ENCODE data around the gene HLA-DOA.

Gene HLA-DOA

DNA sequence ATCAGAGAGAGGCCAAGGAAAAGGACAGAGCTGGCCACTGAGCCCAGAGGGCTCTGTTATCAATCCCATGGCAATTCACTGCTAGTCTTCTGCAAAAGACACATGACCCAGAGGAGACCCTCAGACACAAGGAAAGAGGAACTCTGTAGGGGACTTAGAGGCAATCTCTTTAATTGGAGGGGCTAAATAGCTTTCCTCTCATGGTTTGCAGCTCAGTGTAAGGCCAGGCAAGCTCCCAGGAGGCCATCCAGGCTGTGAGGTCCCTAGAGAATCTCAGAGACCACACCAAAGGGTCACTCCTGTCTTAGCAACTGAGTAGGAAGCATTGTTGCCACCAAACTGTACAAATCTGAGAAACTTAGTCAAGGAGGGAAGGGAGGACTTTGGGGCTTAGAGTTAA lies 10.0 kb upstream of the HLA-DOA start:
- Histone ChIP-seq H3K9me3 (replicated peaks in 1 of 11) (no peaks in the 10 kb centered on the region), H3K4me3 (peak overlapping the region in 2 of 10 experiments; percentile 9 to 21; a peak in 4 of 20 replicates), H3K36me3 (no peaks in the 10 kb centered on the region), H4K20me1 (no peaks in the 10 kb centered on the region), H3K27ac (peak overlapping the region; percentile 46 to 82 (median 72); a peak in 21 of 22 replicates), H3K4me1 (peaks cover 46 to 60% (median 52%) of the 10 kb centered on the region in 10 experiments), H3K27me3 (no peaks in the 10 kb centered on the region), H3K9ac (peak overlapping the region; percentile 12 to 65 (median 54); a peak in 19 of 22 replicates), H3K4me2 (peak overlapping the region; percentile 77 to 89 (median 83))
- TF ChIP-seq Cebpa-rat (IDR thresholded peaks at IDR 0.05) = no peak

DNA sequence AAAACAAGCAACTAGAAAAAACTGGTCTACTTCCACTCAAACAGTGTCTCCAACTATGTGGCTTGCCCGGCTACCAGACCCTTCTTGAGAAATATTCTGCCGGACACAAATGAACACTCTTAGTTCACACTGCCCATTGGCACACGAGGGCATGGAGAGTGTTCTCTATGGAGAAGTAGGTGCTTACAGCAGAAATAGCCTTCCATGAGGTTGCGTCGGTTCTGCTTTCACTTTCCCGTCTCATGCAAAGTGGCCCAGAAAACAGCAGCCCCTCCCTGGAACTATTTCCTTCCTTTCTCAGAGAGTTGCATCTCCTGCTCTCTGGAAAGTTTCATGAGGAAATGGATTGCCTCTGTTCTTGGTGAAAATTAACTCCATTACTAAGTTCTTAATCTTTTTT lies 9.5 kb upstream of the HLA-DOA start:
- H3K4me2 ChIP-seq = peak overlapping the region; percentile 77 to 89 (median 83)

DNA sequence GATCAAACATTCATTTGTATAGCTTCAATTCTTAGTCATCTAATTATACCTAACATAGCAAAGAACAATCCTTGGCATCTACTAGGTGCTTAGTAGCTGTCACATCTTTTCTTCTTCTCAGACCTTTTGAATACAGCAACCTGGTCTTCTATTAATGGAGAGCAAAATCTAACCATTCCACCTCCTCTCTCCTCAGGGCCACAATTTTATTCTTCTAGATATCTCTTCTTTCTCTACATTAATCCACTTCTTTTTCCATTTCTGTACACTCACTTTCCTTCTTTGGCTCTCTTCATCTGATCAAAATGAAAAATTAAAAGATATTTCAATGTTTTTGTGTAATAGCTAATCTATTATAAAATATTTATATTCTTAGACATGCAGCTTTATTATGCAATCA lies 9.0 kb upstream of the HLA-DOA start:
- H3K27me3 ChIP-seq = no peaks in the 10 kb centered on the region
- H3K4me3 ChIP-seq = no peak overlapping the region
- no peaks in the 10 kb centered on the region for H3K9me3 ChIP-seq (replicated peaks in 1 of 11)
- peak overlapping the region in 9 of 11 experiments; percentile 10 to 65 (median 36); a peak in 6 of 22 replicates for H3K9ac ChIP-seq
- peak overlapping the region in 10 of 11 experiments; percentile 57 to 82 (median 73); a peak in 18 of 22 replicates for H3K27ac ChIP-seq
- no peaks in the 10 kb centered on the region for H3K36me3 ChIP-seq
- TF ChIP-seq Cebpa-rat (IDR thresholded peaks at IDR 0.05) = no peak
- H3K4me2 ChIP-seq = peak overlapping the region; percentile 77 to 89 (median 83)
- no peaks in the 10 kb centered on the region for H4K20me1 ChIP-seq
- H3K4me1 ChIP-seq = peaks cover 46 to 60% (median 52%) of the 10 kb centered on the region in 10 experiments

More for the DNA sequence above, 9.5 kb upstream of the HLA-DOA start:
- Histone ChIP-seq H3K4me3 (peak overlapping the region in 2 of 10 experiments; percentile 9 to 21; a peak in 3 of 20 replicates), H3K4me1 (peaks cover 46 to 60% (median 52%) of the 10 kb centered on the region in 10 experiments), H3K36me3 (no peaks in the 10 kb centered on the region), H3K9me3 (replicated peaks in 1 of 11) (no peaks in the 10 kb centered on the region), H3K27ac (peak overlapping the region; percentile 46 to 82 (median 72); a peak in 21 of 22 replicates), H4K20me1 (no peaks in the 10 kb centered on the region), H3K9ac (peak overlapping the region; percentile 24 to 65 (median 54); a peak in 18 of 22 replicates), H3K27me3 (no peaks in the 10 kb centered on the region)
- TF ChIP-seq Cebpa-rat (IDR thresholded peaks at IDR 0.05) = no peak

DNA sequence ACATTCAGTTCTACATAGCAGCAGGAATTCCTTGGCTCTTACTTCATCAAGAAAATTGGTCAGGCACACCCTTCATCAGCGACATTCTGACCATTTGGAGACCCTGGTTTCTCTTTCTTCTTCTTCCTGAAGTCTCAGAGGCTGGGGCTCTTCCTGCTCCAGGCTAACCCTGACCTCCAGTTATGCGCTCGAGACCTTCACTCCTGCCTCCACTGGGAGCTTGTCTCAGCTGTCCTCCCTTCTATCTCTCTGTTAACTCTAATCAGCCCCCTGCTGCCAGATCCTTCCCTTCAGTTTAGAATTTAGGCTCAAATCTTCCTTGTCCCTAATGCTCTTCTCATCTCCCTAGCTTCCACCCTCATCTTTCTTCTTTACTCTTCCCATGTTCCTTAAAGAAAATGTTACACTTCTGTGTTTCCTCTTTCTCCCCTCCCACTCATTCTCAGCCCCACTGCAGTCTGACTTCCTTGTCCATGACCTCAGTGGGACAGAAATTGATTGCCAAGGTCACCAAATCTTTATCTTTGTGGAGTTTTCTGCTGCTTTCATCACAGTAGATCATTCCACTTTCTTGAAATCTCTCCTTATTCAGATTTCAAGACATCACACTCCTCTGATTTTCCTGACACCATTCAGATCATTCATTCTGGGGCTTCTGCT lies 8.4 kb upstream of the HLA-DOA start:
- no peaks in the 10 kb centered on the region for H4K20me1 ChIP-seq
- H3K9me3 ChIP-seq (replicated peaks in 1 of 11) = no peaks in the 10 kb centered on the region
- peak overlapping the region in 9 of 11 experiments; percentile 10 to 65 (median 36); a peak in 7 of 22 replicates for H3K9ac ChIP-seq
- peaks cover 46 to 60% (median 52%) of the 10 kb centered on the region in 10 experiments for H3K4me1 ChIP-seq
- H3K27ac ChIP-seq = peak overlapping the region; percentile 5 to 82 (median 72); a peak in 18 of 22 replicates
- H3K4me3 ChIP-seq = no peak overlapping the region
- H3K36me3 ChIP-seq = no peaks in the 10 kb centered on the region
- TF ChIP-seq Cebpa-rat (IDR thresholded peaks at IDR 0.05) = no peak
- H3K4me2 ChIP-seq = peak overlapping the region; percentile 77 to 89 (median 83)
- no peaks in the 10 kb centered on the region for H3K27me3 ChIP-seq

DNA sequence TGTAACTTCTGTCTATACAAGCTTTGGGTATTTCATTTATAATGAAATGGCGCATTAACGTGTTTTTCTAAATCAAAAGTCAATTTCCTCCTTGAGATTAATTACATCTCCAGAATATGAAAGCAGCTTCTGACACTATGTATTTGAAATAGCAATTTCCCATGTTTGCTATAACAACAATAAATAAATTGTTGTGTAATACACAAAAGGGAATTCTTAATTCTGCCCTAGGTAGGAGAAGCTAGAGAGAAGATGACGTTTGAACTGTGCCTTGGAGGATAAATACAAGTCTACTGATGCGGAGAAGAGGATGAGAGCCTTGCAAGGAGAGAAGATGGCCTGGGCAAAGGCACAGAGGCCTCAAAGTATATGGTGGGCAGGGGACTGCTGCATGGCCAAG lies 7.6 kb upstream of the HLA-DOA start:
- no peaks in the 10 kb centered on the region for H3K27me3 ChIP-seq
- H3K4me3 ChIP-seq = no peak overlapping the region
- H3K36me3 ChIP-seq = no peaks in the 10 kb centered on the region
- TF ChIP-seq Cebpa-rat (IDR thresholded peaks at IDR 0.05) = no peak
- H4K20me1 ChIP-seq = no peaks in the 10 kb centered on the region
- no peaks in the 10 kb centered on the region for H3K9me3 ChIP-seq (replicated peaks in 1 of 11)
- peak overlapping the region in 9 of 11 experiments; percentile 77 to 89 (median 83); a peak in 15 of 22 replicates for H3K4me2 ChIP-seq
- no peak overlapping the region for H3K9ac ChIP-seq
- H3K27ac ChIP-seq = peak overlapping the region in 2 of 11 experiments; percentile 78 to 82; a peak in 4 of 22 replicates
- H3K4me1 ChIP-seq = peaks cover 46 to 60% (median 52%) of the 10 kb centered on the region in 10 experiments

DNA sequence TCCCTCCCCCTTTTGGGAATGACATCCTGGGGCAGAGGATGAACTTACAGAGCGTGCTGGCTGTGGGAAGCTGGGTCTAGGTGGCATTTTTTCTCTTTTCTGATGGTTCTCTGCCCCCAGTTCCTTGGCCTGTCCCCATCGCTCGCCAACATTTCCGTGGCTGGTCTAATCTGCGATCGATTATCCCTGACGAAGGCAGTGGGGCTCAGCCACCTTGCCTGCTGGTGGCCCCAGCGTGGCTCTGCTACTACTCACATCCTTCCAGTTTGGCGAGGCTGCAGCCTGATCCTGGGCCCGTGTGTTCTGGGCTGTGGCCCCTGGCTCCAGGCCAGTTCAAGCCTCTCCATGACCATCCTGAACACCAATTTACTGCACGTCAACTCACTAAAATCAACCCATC lies 6.4 kb upstream of the HLA-DOA start:
- H3K9me3 ChIP-seq (replicated peaks in 1 of 11) = no peaks in the 10 kb centered on the region
- TF ChIP-seq Cebpa-rat (IDR thresholded peaks at IDR 0.05) = no peak
- no peaks in the 10 kb centered on the region for H3K27me3 ChIP-seq
- H3K4me2 ChIP-seq = peak overlapping the region in 1 of 11 experiments; percentile 29; a peak in 3 of 22 replicates
- peaks cover 43 to 51% (median 49%) of the 10 kb centered on the region in 10 experiments for H3K4me1 ChIP-seq
- no peaks in the 10 kb centered on the region for H3K36me3 ChIP-seq
- no peaks in the 10 kb centered on the region for H4K20me1 ChIP-seq
- no peak overlapping the region; a peak in 1 of 22 replicates for H3K9ac ChIP-seq
- H3K4me3 ChIP-seq = no peak overlapping the region
- no peak overlapping the region for H3K27ac ChIP-seq

DNA sequence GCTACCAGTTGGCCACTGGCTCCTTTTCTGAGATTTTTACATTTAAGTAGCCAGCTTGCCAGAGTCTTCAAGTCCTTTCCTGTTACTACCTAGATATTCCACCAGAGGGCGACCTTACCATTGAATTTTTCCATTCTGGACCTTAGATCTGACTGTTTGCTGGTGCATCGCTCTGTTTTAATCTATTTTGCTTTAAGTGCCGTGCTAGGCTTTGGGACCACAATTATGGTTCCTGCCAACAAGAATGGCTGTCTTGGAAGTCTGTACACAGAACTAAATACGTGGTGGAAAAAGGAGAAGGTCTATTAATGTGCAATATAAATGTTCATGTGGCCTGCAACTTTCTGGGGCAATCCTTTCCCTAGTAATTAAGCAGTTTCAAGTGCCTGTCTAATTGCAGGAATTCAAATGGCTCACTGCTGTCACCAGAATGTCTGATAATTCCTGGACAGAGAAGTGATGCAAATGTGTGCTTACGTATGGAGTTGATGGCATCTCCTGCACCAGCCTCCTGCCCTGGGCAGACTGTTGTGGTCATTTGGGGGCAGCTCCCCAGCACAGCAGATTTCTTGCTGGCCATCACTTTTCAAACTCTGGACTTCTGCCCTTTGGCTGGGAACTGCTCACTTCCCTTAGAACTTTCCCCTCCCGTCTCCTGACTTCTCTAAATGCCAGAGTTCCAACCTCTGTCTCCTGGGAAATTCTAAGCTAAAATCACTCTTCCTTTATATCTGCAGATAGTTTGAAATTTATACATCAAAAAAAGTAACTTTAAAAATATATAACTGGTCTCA lies 5.6 kb upstream of the HLA-DOA start:
- Histone ChIP-seq H4K20me1 (no peaks in the 10 kb centered on the region), H3K27ac (no peak overlapping the region), H3K27me3 (no peaks in the 10 kb centered on the region), H3K36me3 (no peaks in the 10 kb centered on the region), H3K9ac (no peak overlapping the region; a peak in 1 of 22 replicates), H3K4me2 (peak overlapping the region in 10 of 11 experiments; percentile 12 to 58 (median 32); a peak in 15 of 22 replicates), H3K9me3 (replicated peaks in 1 of 11) (no peaks in the 10 kb centered on the region), H3K4me3 (no peak overlapping the region), H3K4me1 (peaks cover 39 to 48% (median 43%) of the 10 kb centered on the region in 10 experiments)
- TF ChIP-seq Cebpa-rat (IDR thresholded peaks at IDR 0.05) = no peak

DNA sequence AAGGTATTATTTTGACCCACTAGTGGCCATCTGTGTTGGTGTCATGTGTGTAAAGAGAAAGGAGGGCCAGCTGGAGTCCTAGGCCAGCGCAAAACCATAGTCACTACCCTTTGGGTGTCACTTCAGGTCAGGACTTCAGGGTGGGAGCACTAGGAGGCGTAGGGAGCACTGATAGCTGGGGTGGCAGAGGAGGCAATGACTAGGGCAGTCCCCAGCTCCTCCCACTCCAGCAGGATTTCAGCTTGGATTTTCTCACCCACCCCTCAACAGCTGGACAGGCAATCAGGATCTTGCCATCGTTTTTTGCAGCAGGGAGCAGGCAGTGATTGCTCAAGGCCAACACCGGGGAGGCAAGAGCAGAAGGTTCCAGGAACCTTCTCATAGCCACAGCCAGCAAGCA lies 4.2 kb upstream of the HLA-DOA start:
- TF ChIP-seq Cebpa-rat (IDR thresholded peaks at IDR 0.05) = no peak
- Histone ChIP-seq H3K9me3 (replicated peaks in 1 of 11) (no peaks in the 10 kb centered on the region), H3K36me3 (no peaks in the 10 kb centered on the region), H3K4me1 (peaks cover 38 to 48% (median 41%) of the 10 kb centered on the region in 10 experiments), H3K4me3 (no peak overlapping the region), H3K27me3 (no peaks in the 10 kb centered on the region), H3K27ac (no peak overlapping the region), H3K9ac (no peak overlapping the region), H4K20me1 (no peaks in the 10 kb centered on the region), H3K4me2 (no peak overlapping the region)

DNA sequence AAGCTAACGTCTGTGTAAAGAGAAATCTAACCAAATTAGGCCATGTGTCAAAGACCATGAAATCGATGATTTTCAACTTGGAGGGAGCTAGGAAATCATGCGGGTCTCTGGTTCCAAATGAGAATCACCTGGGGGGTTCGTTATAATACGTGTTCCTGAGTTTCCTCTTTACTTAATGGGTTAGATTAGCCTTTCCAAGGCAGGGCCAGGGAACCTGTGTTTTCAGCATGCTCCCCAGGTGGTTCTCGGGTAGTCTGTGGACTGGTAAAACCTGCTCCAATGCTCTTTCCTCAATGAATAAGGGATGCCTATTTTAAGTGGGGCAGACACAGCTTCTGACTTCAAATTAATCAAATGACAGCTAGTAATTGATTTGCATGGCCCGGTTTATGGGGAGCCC lies 965 bp upstream of the HLA-DOA start:
- H3K27ac ChIP-seq = peak overlapping the region in 7 of 11 experiments; percentile 72 to 86 (median 82); a peak in 8 of 22 replicates
- no peak overlapping the region; a peak in 1 of 22 replicates for H3K9ac ChIP-seq
- H3K9me3 ChIP-seq (replicated peaks in 1 of 11) = no peaks in the 10 kb centered on the region
- peaks cover 18 to 42% (median 35%) of the 10 kb centered on the region in 10 experiments for H3K4me1 ChIP-seq
- H4K20me1 ChIP-seq = no peaks in the 10 kb centered on the region
- H3K36me3 ChIP-seq = peaks cover 0 to 29% (median 25%) of the 10 kb centered on the region in 11 experiments; a peak in 16 of 22 replicates
- peak overlapping the region in 8 of 11 experiments; percentile 70 to 92 (median 86); a peak in 11 of 22 replicates for H3K4me2 ChIP-seq
- no peak overlapping the region for H3K4me3 ChIP-seq
- no peaks in the 10 kb centered on the region for H3K27me3 ChIP-seq
- TF ChIP-seq Cebpa-rat (IDR thresholded peaks at IDR 0.05) = no peak
